Measurements from ENCODE around the gene BCL2L11.

Gene BCL2L11

DNA sequence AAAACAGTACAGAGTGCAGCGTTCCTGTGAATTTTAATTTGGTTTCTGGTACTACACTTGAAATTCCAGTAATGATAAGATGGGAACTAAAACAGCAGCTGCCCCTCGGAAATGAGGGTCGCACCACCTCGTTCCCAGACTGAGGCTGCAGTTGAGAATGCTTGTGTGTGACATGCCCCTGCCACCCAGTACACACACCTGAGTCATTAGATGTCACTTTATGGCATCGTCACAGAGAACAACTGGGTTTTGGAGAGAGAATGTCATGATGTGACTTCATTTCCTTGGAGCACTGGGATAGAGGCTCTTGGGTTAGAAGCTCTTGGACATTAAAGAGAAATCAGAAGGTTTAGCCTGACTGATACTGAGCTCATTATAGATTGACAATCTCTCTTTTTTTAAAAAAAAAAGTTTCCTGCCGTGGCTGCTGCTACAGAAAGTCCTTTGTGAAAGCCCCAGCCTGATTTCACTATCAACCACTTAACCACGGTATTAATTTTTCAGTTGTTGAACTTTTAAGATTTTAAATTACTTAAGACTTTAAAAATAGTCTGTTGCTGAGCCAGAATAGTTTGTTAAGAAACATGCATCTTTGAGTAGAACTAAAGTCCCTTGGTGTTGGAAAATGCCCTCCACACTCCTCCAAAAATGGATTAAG, 24.5 kb downstream of the BCL2L11 start:
- DNase-seq: no peak

- no peak for DNase-seq
These were observed 25.2 kb downstream of the BCL2L11 start for GRCh38 chr2:111145951-111146350.

GRCh38 chr2:111148225-111148873, 27.6 kb downstream of the BCL2L11 start:
- DNase-seq: no peak

DNA sequence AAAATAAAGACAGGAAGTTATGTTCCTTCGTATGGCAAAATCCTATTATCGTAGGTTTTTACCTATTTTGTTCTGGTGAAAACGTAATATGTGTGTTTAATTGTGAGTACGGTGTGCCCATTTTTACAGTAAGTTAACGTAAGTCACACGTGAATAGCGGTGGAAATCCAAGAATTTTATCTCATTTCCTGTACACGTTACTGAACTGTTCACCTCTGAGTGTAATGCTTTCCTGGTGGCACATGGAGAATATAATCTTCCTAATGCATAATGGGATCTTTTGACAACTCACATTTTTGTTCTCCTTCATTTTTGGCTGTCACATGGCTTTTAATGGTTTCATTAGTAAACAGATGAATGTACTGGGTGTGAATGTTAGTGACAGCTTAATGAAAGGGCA, 28.2 kb downstream of the BCL2L11 start:
- DNase-seq: no peak

DNA sequence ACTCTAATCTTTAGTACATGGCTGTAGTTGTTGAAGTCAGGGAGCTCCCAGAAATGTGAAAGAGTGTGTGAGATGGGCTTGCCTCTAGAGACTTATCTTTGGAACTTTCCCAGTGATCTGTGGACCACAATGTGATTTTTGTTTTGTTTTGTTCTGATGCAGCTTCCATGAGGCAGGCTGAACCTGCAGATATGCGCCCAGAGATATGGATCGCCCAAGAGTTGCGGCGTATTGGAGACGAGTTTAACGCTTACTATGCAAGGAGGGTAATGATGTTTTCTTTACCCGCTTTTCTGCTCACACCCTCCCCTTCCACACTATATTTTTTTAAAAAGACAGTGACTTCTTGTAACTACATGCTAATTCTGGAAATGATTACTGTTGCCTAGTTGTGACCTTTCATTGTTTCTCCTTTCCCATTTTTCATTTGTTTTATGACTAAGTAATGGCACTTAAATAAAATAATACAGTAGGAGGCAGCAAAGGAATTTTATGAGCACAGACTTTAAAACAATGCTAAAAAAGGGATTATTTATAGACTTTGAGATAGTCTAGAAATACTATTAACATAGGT, 29.3 kb downstream of the BCL2L11 start:
- no peak for DNase-seq

DNA sequence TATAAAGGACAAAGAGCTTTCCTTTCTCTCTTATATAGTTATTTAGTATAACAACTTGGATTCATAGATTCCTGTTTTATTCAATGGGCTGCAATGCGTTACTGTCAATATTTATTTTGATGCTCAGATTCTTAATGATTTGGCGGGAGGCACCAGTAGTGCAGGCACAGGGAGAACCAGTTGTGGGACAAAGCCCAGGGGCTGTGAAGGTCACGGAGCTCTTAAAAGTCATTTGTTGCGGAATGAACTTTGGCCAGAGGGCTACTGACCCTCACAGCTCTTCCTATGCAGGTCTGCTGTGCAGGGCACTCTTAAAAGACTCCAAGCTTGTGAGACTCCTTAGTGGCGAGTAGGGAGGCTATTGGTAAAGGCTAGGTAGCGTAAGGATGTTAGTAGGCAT, 34.0 kb downstream of the BCL2L11 start:
- DNase-seq: no peak

DNA sequence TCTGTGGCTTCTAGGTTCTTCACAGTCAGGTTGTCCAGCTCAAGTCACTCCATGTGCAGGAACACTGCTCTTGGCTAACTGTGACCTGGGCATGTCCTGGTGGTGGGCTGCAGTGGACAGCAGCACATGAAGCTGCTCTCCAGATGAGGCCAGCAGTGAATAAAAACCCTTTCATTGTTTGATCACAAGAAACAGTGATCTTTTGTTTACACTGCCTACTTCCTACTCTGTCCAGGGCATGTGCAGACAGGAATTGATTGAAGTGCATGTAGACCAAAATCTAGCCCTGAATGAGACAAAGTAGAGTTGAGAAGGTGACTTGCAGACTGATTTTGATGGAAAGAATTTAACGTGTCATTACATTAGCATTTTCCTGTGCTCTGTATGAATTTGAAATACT, 34.9 kb downstream of the BCL2L11 start:
- DNase-seq: no peak

- DNase-seq: no peak
These were observed 35.8 kb downstream of the BCL2L11 start for GRCh38 chr2:111156529-111156928.

GRCh38 chr2:111157071-111157661, 36.5 kb downstream of the BCL2L11 start:
- DNase-seq: no peak

DNA sequence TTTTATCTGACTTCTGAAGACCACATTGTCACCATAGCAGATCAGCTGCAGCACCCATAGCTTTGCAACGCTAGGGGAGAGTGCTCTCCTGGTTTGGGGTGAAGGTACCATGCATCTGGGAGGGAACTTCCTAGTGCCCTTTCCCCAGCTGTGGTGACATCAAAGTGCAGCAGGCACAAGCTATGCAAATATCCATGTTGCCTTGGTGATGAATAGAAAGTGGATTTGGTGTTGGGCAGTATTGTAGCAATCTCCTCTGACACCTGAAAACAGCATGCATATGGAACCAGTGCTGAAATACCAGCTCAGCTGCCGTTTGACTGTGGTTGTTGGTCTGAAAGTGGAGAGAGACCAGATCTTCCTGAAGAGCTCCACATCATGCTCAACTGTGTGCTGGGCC, 37.1 kb downstream of the BCL2L11 start:
- DNase-seq: no peak

- DNase-seq: peak in 1 of 2 experiments; percentile 10
These were observed 38.9 kb downstream of the BCL2L11 start for GRCh38 chr2:111159641-111160040.

DNA sequence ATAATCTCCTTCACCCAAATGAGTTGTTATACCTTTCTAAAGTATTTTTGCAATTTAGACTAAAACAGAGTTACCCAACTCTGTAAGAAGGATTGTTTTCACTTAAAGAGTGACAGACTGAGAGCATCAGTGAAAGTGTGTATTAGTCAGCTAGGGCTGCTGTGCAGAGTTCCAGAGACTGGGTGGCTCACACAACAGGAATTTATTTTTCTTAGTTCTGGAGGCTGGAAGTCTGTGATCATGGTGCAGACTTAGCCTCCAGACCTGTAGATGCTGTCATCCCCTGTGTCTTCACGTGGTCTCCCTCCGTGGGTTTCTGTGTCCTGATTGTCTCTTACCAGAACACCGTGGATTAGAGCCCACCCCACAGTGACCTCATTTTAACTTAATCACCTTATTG, 40.0 kb downstream of the BCL2L11 start:
- DNase-seq: no peak

GRCh38 chr2:111161971-111162370, 41.3 kb downstream of the BCL2L11 start:
- peak; percentile 66 to 81 for DNase-seq

DNA sequence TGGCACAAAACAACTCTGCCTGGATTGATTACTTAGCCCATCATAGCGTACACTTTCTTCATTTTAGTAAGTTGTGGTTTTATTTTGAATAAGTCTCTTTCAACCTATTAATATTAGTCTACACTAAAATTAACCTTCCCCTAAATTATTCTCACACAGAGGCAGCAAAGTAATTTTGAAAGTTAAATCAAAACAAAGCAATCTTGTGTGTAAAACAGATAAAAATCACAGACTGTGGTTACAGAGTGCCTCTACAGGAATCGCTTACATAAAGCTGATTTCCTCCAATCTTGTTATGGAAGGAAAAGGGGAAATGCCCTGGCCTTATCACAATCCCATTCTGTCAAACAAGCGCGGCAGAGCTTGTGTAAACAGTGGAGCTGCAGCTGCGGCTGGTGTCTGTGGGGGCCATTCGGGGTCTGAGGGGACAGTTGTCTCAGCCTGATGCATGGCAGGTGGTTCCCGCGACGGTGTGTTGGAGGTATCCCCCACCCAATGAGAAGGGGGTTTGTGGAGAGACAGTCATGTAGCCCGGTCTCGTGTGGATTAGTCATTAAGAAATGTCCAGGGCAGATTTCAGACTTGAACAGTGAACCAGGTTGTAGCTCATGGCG, 42.1 kb downstream of the BCL2L11 start:
- DNase-seq: no peak

DNA sequence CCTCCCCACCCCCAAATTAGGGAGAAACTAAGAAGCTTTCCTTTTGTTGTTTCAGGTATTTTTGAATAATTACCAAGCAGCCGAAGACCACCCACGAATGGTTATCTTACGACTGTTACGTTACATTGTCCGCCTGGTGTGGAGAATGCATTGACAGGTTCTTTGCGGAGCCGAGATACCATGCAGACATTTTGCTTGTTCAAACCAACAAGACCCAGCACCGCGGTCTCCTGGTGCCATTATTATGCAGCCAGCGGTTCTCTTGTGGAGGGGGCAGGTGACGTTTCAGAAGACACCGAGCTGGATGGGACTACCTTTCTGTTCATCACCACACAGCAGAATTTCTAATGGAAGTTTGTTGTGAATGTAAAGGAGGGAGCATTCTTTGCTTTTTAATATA, 43.4 kb downstream of the BCL2L11 start:
- DNase-seq: no peak

- no peak for DNase-seq
These were observed 44.4 kb downstream of the BCL2L11 start for GRCh38 chr2:111165084-111165483.

GRCh38 chr2:111166115-111166514, 45.4 kb downstream of the BCL2L11 start:
- DNase-seq: no peak

- DNase-seq: no peak
These were observed 46.6 kb downstream of the BCL2L11 start for GRCh38 chr2:111167076-111167862.

- DNase-seq: no peak
These were observed 47.1 kb downstream of the BCL2L11 start for GRCh38 chr2:111167863-111168162.

GRCh38 chr2:111168528-111169239, 48.0 kb downstream of the BCL2L11 start:
- no peak for DNase-seq

DNA sequence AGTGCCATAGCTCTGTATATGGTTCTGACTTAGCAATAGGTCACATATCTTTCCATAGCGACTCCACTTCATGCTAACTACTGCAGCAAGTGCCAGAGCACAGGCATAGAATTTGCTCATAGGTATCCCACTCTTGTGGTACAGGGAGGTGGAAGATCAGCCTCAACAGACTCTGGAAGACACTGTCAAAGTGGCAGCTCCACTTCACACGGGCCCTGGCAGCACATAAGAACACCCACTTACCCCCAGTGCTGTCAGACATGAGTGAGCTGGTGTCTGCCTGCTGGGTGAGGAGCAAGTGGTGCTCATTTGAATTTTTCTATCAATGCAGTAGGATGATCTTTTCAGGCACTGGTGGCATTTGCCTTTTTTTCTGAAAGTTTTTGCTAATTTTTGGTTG, 48.6 kb downstream of the BCL2L11 start:
- no peak for DNase-seq

GRCh38 chr2:111169924-111170323, 49.2 kb downstream of the BCL2L11 start:
- DNase-seq: no peak

Data from NCI-H524 (cell line).